AG09309 (cell line): ENCODE measurements around the gene DIP2C.
"Not testable (repeated sequence)": the region's sequence is repeated elsewhere in the genome, so short reads cannot be mapped to it uniquely, and the experiment has no call there.

ENCODE experiments used
- DNase-seq: peaks from one replicate; pipeline ENCODE4 v3.0.0-alpha.2; 2010; ENCODE audit warnings: low read depth
- H3K4me3 ChIP-seq: 2 replicates; pipeline ENCODE4 v1.5.1; 2011; ENCODE audit warnings: mild to moderate bottlenecking, low read depth, low read length, moderate library complexity; ENCODE audit not compliant: control insufficient read depth
- CTCF ChIP-seq: IDR thresholded peaks from 2 replicates; pipeline ENCODE4 v1.5.1; 2011; ENCODE audit warnings: mild to moderate bottlenecking, low read depth, low read length, inconsistent platforms; ENCODE audit not compliant: insufficient read depth, control insufficient read depth; ENCODE audit errors: missing control alignments

DIP2C gene

GRCh38 chr10:271722-272121, 417.7 kb downstream of the DIP2C start:
- H3K4me3 ChIP-seq: no peak overlapping the region
- no peak for TF ChIP-seq CTCF
- DNase-seq: no peak

- no peak overlapping the region for H3K4me3 ChIP-seq
- no peak for DNase-seq
- no peak for TF ChIP-seq CTCF
Measured at GRCh38 chr10:271201-271600, 418.3 kb downstream of the DIP2C start.

GRCh38 chr10:269440-270074, 419.9 kb downstream of the DIP2C start:
- no peak for TF ChIP-seq CTCF
- no peak for DNase-seq

GRCh38 chr10:267705-268104, 421.8 kb downstream of the DIP2C start:
- TF ChIP-seq CTCF: no peak
- DNase-seq: no peak
- H3K4me3 ChIP-seq: no peak overlapping the region

More at GRCh38 chr10:269440-270074, 419.9 kb downstream of the DIP2C start:
- H3K4me3 ChIP-seq: no peak overlapping the region

GRCh38 chr10:266974-267425, 422.5 kb downstream of the DIP2C start:
- no peak for DNase-seq
- no peak overlapping the region for H3K4me3 ChIP-seq

GRCh38 chr10:265816-266588, 423.5 kb downstream of the DIP2C start:
- not testable (repeated sequence) for DNase-seq, H3K4me3 ChIP-seq

More at GRCh38 chr10:266974-267425, 422.5 kb downstream of the DIP2C start:
- no peak for TF ChIP-seq CTCF

GRCh38 chr10:265074-265440, 424.4 kb downstream of the DIP2C start:
- not testable (repeated sequence) for H3K4me3 ChIP-seq, DNase-seq

GRCh38 chr10:264160-265073, 425.1 kb downstream of the DIP2C start:
- DNase-seq, H3K4me3 ChIP-seq: not testable (repeated sequence)
